Endothelial cell of umbilical vein (primary cell): ENCODE data around the gene CXCL14.

Source experiments
- CTCF ChIP-seq, 2 donors: IDR thresholded peaks; 1 replicate in 1 of 2; 2 replicates in 1 of 2; pipeline ENCODE4 v1.5.1; 2011; ENCODE audit warnings: low read length in 2 of 2, mild to moderate bottlenecking in 2 of 2, moderate library complexity in 2 of 2, control low read depth in 1 of 2, inconsistent platforms in 1 of 2, low read depth in 1 of 2; ENCODE audit not compliant: insufficient read depth in 1 of 2; ENCODE audit errors: extremely low read depth in 1 of 2
- EZH2 ChIP-seq: IDR thresholded peaks from 2 replicates; pipeline ENCODE4 v1.6.1; 2012; ENCODE audit warnings: borderline replicate concordance, low read depth, mild to moderate bottlenecking, moderate library complexity, low read length, inconsistent platforms; ENCODE audit not compliant: severe bottlenecking
- FOS ChIP-seq: IDR thresholded peaks from 2 replicates; pipeline ENCODE4 v1.6.1; 2011; ENCODE audit warnings: mild to moderate bottlenecking, low read length, moderate library complexity, borderline replicate concordance; ENCODE audit not compliant: insufficient read depth
- MAX ChIP-seq: IDR thresholded peaks from 2 replicates; pipeline ENCODE4 v1.6.1; 2011; ENCODE audit not compliant: insufficient read depth, insufficient read length
- MYC ChIP-seq: IDR thresholded peaks from one replicate; pipeline ENCODE4 v1.6.1; 2011; ENCODE audit warnings: mild to moderate bottlenecking, low read depth, low read length
- POLR2A ChIP-seq: IDR thresholded peaks from 2 replicates; pipeline ENCODE4 v1.6.1; 2012; ENCODE audit warnings: low read depth, mild to moderate bottlenecking, control low read depth, low read length
- POLR2AphosphoS5 ChIP-seq: IDR thresholded peaks from 2 replicates; pipeline ENCODE4 v1.6.1; 2012; ENCODE audit warnings: low read depth, mild to moderate bottlenecking, control low read depth, low read length, moderate library complexity; ENCODE audit not compliant: insufficient read depth

GRCh38 chr5:135602882-135603721 lies 24.3 kb upstream of the CXCL14 start:
- TF ChIP-seq CTCF (IDR thresholded peaks at IDR 0.05; ENCODE audit: extremely low read depth in 1 of 2, insufficient read depth in 1 of 2, low read depth in 1 of 2, low read length in 2 of 2) (no peak), EZH2 (no peak), POLR2AphosphoS5 (no peak), MYC (no peak), FOS (no peak), POLR2A (no peak), MAX (no peak)
